ENCODE results near the gene LKAAEAR1. TPM values are rescaled to one million over a fixed set of nuclear protein-coding genes. Genes with fewer than 3 reads are reported as not detected.
A peak's percentile ranks its signal among the peaks of the same experiment; 100 is the strongest.

LKAAEAR1 gene
- total RNA-seq, 6 donors from 2014 or later, result 1.3 to 7.8 (median 4.9) TPM; not detected in 2

DNA sequence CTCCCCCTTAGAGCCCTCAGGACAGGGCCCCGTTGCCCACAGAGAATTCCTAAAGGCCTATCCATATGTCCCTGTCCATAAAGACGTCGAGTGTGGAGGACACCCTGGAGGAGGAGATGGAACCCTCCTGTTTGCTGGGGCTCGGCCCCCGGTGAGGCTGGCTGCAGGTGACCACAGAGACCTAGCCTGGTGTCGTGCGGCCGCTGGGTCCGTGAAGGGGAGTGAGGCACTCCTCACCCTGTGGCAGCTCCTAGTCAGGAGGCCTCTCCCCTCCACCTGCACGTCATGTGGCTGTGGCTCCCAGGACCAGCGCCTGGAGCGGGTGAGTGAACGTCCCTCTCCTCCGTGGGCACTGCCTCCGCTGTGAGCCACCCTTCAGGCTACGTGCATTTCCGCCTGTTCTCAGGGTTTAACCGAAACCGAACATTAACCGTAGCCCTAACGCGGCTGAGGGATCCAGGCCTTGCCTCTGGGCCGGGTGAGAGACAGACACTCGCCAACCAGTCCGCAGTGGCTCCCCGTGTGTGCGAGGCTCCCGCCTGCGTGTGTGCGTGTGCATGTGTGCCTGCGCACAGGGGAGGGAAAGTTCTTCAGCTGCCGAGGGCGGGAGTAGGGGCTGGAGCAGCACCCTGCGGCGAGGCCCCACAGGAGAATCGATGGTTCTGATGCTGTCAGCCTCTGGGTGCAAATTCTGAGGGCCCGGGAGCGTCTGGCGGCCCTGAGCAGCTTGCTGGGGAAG, 27.1 kb downstream of the LKAAEAR1 start:
- peaks cover 36 to 61% (median 49%) of the 10 kb centered on the region in 4 donors for H3K4me1 ChIP-seq
- TF ChIP-seq, protein P1, sequence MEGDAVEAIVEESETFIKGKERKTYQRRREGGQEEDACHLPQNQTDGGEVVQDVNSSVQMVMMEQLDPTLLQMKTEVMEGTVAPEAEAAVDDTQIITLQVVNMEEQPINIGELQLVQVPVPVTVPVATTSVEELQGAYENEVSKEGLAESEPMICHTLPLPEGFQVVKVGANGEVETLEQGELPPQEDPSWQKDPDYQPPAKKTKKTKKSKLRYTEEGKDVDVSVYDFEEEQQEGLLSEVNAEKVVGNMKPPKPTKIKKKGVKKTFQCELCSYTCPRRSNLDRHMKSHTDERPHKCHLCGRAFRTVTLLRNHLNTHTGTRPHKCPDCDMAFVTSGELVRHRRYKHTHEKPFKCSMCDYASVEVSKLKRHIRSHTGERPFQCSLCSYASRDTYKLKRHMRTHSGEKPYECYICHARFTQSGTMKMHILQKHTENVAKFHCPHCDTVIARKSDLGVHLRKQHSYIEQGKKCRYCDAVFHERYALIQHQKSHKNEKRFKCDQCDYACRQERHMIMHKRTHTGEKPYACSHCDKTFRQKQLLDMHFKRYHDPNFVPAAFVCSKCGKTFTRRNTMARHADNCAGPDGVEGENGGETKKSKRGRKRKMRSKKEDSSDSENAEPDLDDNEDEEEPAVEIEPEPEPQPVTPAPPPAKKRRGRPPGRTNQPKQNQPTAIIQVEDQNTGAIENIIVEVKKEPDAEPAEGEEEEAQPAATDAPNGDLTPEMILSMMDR (IDR thresholded peaks at IDR 0.05), result no peak
- no peak for TF ChIP-seq POLR2AphosphoS5 (IDR thresholded peaks at IDR 0.05)
- no peak for TF ChIP-seq POLR2A (IDR thresholded peaks at IDR 0.05)
- no peak for TF ChIP-seq EP300 (IDR thresholded peaks at IDR 0.05)
- WGBS, 2 donors, result 55 to 61% methylated on average over 21 to 35 of the region's 39 CpGs
- H3K36me3 ChIP-seq, result no peaks in the 10 kb centered on the region
- no peaks in the 10 kb centered on the region for H3K9me3 ChIP-seq
- DNase-seq (no peak), ATAC-seq (ENCODE audit: low FRiP score in 2 of 2) (no peak)
- no peaks in the 10 kb centered on the region for H3K27me3 ChIP-seq
- peak overlapping the region; percentile 85 to 93 (median 90) for H3K27ac ChIP-seq
- H3K4me3 ChIP-seq, result peak overlapping the region in 3 of 4 donors; percentile 6 to 34 (median 23)

DNA sequence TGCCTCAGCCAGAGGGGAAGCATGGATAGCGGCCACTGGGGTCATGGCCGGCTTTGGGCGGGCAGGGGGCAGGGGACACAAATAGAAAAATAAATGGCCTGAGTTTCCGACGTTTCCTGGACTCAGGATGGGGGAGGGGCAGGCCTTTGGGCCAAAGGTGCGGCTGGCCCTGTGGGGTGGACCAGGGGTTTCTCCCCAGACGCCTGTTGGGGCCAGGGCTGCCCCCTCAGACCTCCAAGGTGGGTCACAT, 27.6 kb downstream of the LKAAEAR1 start:
- WGBS, 2 donors, result 48 to 52% methylated on average over 5 to 7 of the region's 7 CpGs
- no peak for ATAC-seq (ENCODE audit: low FRiP score in 2 of 2)
- Histone ChIP-seq H3K9me3 (no peaks in the 10 kb centered on the region), H3K27ac (peak overlapping the region; percentile 85 to 93 (median 90)), H3K27me3 (peaks cover 0 to 2% (median 0%) of the 10 kb centered on the region in 4 donors), H3K4me3 (peak overlapping the region in 2 of 4 donors; percentile 11 to 34), H3K4me1 (peaks cover 35 to 65% (median 50%) of the 10 kb centered on the region in 4 donors), H3K36me3 (no peaks in the 10 kb centered on the region)
- no peak for DNase-seq
- TF ChIP-seq, protein P1 (IDR thresholded peaks at IDR 0.05), result no peak
- no peak for TF ChIP-seq EP300 (IDR thresholded peaks at IDR 0.05)

DNA sequence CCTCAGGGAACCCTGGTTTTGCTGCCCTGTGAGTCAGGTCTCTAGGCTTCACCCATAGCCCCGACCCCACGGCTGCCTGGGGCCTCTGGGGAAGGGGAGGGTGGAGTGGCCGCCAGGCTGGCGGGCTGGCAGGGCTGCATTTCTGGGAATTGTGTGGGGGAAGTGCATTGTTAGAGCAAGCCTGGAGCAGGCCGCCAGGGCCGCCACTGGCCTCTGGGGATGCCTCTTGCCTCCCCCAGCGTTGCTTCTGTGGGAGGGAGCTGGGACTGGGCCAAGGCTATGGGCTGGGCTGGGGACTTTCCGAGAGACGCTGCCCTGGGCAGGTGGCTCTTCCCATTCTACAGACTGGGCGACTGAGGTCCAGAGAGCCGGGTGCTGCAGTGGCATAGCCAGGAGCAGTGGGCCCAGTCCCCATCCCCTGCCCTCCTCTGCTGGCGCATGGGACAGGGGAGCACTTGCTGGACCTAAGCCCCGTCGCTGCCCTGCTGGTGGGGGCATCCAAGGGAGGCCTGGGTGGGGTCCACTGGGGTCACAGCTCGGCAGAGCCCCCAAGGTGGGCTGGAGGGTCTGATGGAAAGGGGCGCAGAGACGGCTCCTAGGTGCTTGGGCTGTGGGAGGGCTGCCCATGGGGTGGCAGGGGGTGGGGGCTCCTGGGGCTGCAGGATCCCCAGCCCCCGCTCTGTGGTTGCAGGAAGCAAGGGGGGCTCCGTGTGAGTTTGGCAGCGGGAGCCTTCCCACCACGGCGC, 28.1 kb downstream of the LKAAEAR1 start:
- H3K27me3 ChIP-seq, result peaks cover 0 to 6% (median 0%) of the 10 kb centered on the region in 4 donors
- peak in 1 of 2 donors; percentile 3 for ATAC-seq (ENCODE audit: low FRiP score in 2 of 2)
- 20 to 46% methylated on average over 1 to 18 of the region's 22 CpGs for WGBS, 2 donors

DNA sequence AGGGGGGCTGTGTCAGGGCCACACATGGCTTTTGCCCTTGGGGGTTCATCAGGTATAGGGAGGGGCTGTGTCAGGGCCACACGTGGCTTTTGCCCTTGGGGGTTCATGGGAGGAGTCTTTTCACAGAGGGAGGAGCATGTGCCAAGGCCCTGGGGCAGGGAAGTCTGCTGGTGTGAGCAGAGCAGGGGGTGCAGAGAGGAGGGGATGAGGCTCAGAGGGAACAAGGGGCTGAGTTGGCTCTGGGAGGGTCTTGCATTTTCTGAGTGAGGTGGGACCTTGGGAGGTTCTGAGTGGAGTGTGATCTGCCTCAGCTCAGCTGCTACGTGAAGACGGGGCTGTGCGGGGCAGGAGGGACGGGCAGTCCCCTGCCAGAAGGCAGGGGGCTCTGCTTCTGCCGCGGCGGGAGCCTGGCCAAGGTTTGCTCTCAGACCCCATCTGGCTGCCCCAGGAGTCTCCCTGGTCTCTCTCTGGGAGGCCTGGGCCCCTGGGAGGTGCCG, 28.8 kb downstream of the LKAAEAR1 start:
- H3K36me3 ChIP-seq, result no peaks in the 10 kb centered on the region
- 51 to 57% methylated on average over 5 to 8 of the region's 9 CpGs for WGBS, 2 donors
- peaks cover 0 to 9% (median under 1%) of the 10 kb centered on the region in 4 donors for H3K27me3 ChIP-seq
- no peaks in the 10 kb centered on the region for H3K9me3 ChIP-seq
- peak overlapping the region; percentile 85 to 93 (median 90) for H3K27ac ChIP-seq
- DNase-seq (no peak), ATAC-seq (ENCODE audit: low FRiP score in 2 of 2) (no peak)
- H3K4me3 ChIP-seq, result no peak overlapping the region
- H3K4me1 ChIP-seq, result peaks cover 35 to 68% (median 54%) of the 10 kb centered on the region in 4 donors
- TF ChIP-seq POLR2AphosphoS5 (IDR thresholded peaks at IDR 0.05), result no peak
- no peak for TF ChIP-seq POLR2A (IDR thresholded peaks at IDR 0.05)
- no peak for TF ChIP-seq EP300 (IDR thresholded peaks at IDR 0.05)
- TF ChIP-seq, protein P1 (IDR thresholded peaks at IDR 0.05), result no peak

More for the DNA sequence above, 28.1 kb downstream of the LKAAEAR1 start:
- Histone ChIP-seq H3K27ac (peak overlapping the region; percentile 85 to 93 (median 90)), H3K4me3 (peak overlapping the region in 1 of 4 donors; percentile 11), H3K9me3 (no peaks in the 10 kb centered on the region), H3K4me1 (peaks cover 35 to 65% (median 51%) of the 10 kb centered on the region in 4 donors), H3K36me3 (no peaks in the 10 kb centered on the region)
- peak in 1 of 2 donors; percentile 47 for DNase-seq
- TF ChIP-seq EP300 (IDR thresholded peaks at IDR 0.05) (peak in 1 of 4 donors; percentile 68), POLR2A (IDR thresholded peaks at IDR 0.05) (no peak), POLR2AphosphoS5 (IDR thresholded peaks at IDR 0.05) (peak; percentile 68 to 69)
- TF ChIP-seq, protein P1 (IDR thresholded peaks at IDR 0.05), result peak in 4 of 6 experiments; percentile 8 to 40 (median 28)
